BE2C (cell line): Measurements from ENCODE around the gene CYP19A1.
A peak's percentile ranks its signal among the peaks of the same experiment; 100 is the strongest.

Experiments
- DNase-seq: peaks from one replicate; pipeline ENCODE4 v3.0.0-alpha.2; 2020
- H3K27me3 ChIP-seq: fragments of 250-450 bp; sonication (Bioruptor Pico); 2 replicates; pipeline ENCODE4 v1.5.1; 2020; ENCODE audit warnings: mild to moderate bottlenecking
- H3K36me3 ChIP-seq: fragments of 250-450 bp; sonication (Bioruptor Pico); 2 replicates; pipeline ENCODE4 v1.5.1; 2020; ENCODE audit warnings: mild to moderate bottlenecking
- H3K4me1 ChIP-seq: fragments of 250-450 bp; sonication (Bioruptor Pico); 2 replicates; pipeline ENCODE4 v1.5.1; 2020
- H3K4me3 ChIP-seq: 2 replicates; pipeline ENCODE4 v1.5.1; 2011; ENCODE audit warnings: low read depth, low read length
- H3K9me3 ChIP-seq: fragments of 250-450 bp; sonication (Bioruptor Pico); 2 replicates; pipeline ENCODE4 v1.5.1; 2020
- TF ChIP-seq, protein P1 (sequence below): IDR thresholded peaks from 2 replicates; pipeline ENCODE4 v1.5.1; 2012; ENCODE audit warnings: mild to moderate bottlenecking, low read depth, low read length

CYP19A1 gene

GRCh38 chr15:51269496-51269895 is 68.9 kb downstream of the CYP19A1 start:
- Histone ChIP-seq H3K4me1 (no peaks in the 10 kb centered on the region), H3K9me3 (no peaks in the 10 kb centered on the region), H3K27me3 (no peaks in the 10 kb centered on the region), H3K36me3 (no peaks in the 10 kb centered on the region), H3K4me3 (no peak overlapping the region)
- DNase-seq = no peak
- TF ChIP-seq, protein P1, sequence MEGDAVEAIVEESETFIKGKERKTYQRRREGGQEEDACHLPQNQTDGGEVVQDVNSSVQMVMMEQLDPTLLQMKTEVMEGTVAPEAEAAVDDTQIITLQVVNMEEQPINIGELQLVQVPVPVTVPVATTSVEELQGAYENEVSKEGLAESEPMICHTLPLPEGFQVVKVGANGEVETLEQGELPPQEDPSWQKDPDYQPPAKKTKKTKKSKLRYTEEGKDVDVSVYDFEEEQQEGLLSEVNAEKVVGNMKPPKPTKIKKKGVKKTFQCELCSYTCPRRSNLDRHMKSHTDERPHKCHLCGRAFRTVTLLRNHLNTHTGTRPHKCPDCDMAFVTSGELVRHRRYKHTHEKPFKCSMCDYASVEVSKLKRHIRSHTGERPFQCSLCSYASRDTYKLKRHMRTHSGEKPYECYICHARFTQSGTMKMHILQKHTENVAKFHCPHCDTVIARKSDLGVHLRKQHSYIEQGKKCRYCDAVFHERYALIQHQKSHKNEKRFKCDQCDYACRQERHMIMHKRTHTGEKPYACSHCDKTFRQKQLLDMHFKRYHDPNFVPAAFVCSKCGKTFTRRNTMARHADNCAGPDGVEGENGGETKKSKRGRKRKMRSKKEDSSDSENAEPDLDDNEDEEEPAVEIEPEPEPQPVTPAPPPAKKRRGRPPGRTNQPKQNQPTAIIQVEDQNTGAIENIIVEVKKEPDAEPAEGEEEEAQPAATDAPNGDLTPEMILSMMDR = no peak

GRCh38 chr15:51267703-51268083 is 70.7 kb downstream of the CYP19A1 start:
- DNase-seq = peak; percentile 53
- Histone ChIP-seq H3K4me3 (peak overlapping the region; percentile 77), H3K4me1 (no peaks in the 10 kb centered on the region), H3K36me3 (no peaks in the 10 kb centered on the region), H3K9me3 (no peaks in the 10 kb centered on the region), H3K27me3 (no peaks in the 10 kb centered on the region)
- TF ChIP-seq, protein P1 = 0 out of 2 replicates have a peak, but pooled peaks have one; percentile 6

GRCh38 chr15:51267051-51267702 is 71.2 kb downstream of the CYP19A1 start:
- H3K4me3 ChIP-seq = peak overlapping the region; percentile 77
- TF ChIP-seq, protein P1 = no peak
- no peaks in the 10 kb centered on the region for H3K4me1 ChIP-seq
- no peaks in the 10 kb centered on the region for H3K36me3 ChIP-seq
- no peaks in the 10 kb centered on the region for H3K27me3 ChIP-seq
- peak; percentile 30 for DNase-seq
- no peaks in the 10 kb centered on the region for H3K9me3 ChIP-seq

- peak overlapping the region; percentile 77 for H3K4me3 ChIP-seq
- H3K27me3 ChIP-seq = no peaks in the 10 kb centered on the region
- DNase-seq = no peak
- no peaks in the 10 kb centered on the region for H3K4me1 ChIP-seq
- no peaks in the 10 kb centered on the region for H3K36me3 ChIP-seq
- no peaks in the 10 kb centered on the region for H3K9me3 ChIP-seq
- TF ChIP-seq, protein P1 = no peak
Observed at GRCh38 chr15:51266656-51267050, 71.7 kb downstream of the CYP19A1 start.

GRCh38 chr15:51265037-51265555 is 73.3 kb downstream of the CYP19A1 start:
- H3K36me3 ChIP-seq = no peaks in the 10 kb centered on the region
- TF ChIP-seq, protein P1 = no peak

GRCh38 chr15:51263726-51264125 is 74.7 kb downstream of the CYP19A1 start:
- Histone ChIP-seq H3K4me1 (no peaks in the 10 kb centered on the region), H3K36me3 (no peaks in the 10 kb centered on the region), H3K9me3 (no peaks in the 10 kb centered on the region), H3K27me3 (no peaks in the 10 kb centered on the region), H3K4me3 (no peak overlapping the region)
- no peak for DNase-seq
- TF ChIP-seq, protein P1 = no peak

More at GRCh38 chr15:51265037-51265555, 73.3 kb downstream of the CYP19A1 start:
- Histone ChIP-seq H3K4me1 (no peaks in the 10 kb centered on the region), H3K4me3 (no peak overlapping the region), H3K9me3 (no peaks in the 10 kb centered on the region), H3K27me3 (no peaks in the 10 kb centered on the region)
- DNase-seq = no peak
